ENCODE measurements around the gene AGTR1. TPM values are rescaled to one million over a fixed set of nuclear protein-coding genes. Genes with fewer than 3 reads are reported as not detected.
"Not testable (repeated sequence)": the region's sequence is repeated elsewhere in the genome, so short reads cannot be mapped to it uniquely, and the experiment has no call there.

AGTR1 gene
- polyA plus RNA-seq, 2 of the 4 experiments (the other 2 are of a cell fraction): 0.92 to 3.1 TPM

DNA sequence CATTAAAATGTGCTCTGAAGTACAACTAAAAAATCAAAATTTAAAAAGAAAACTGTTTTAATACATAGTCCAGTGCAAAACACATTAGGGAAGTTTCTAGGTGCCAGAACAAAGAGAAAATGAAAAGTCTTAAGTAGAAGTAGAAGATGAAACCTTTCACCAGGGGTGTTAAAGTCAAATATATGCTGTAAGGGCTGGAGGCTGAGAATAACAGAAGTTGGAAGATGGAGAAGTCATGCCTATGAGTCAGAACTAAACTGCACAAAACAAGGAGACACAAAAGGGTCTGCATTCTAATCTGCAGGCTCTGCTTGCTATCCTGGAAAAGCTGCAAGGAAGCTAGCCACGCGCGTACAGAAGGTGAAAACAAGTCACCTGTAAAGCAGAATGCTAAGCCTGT is 81.2 kb downstream of the AGTR1 start:
- ChIA-PET CTCF (interaction anchor here (0.6 kb wide), 1 partner anchor 13 kb away, joined by 3 read pairs; no protein-coding TSS in a partner anchor), POLR2A (no interaction called here)
- TF ChIP-seq FOXS1 (CRISPR knock-in tag; IDR thresholded peaks at IDR 0.05): no peak
- TF ChIP-seq CBX8 (IDR thresholded peaks at IDR 0.05): no peak
- TF ChIP-seq POLR2AphosphoS2 (conservative IDR thresholded peaks at IDR 0.05; ENCODE audit: low read length): no peak
- no peak for TF ChIP-seq ZC3H11A (IDR thresholded peaks at IDR 0.05)
- no peak for TF ChIP-seq JUNB (IDR thresholded peaks at IDR 0.05)
- no peak for TF ChIP-seq ZNF302 (CRISPR knock-in tag; IDR thresholded peaks at IDR 0.05)
- no peak for TF ChIP-seq CHD4 (IDR thresholded peaks at IDR 0.05; ENCODE audit: borderline replicate concordance)
- TF ChIP-seq FOSB (CRISPR knock-in tag; IDR thresholded peaks at IDR 0.05): no peak
- TF ChIP-seq JUN (IDR thresholded peaks at IDR 0.05): no peak
- TF ChIP-seq SREBF2 (IDR thresholded peaks at IDR 0.05): no peak
- no peak for TF ChIP-seq HEYL (CRISPR knock-in tag; IDR thresholded peaks at IDR 0.05)
- TF ChIP-seq, protein P1, sequence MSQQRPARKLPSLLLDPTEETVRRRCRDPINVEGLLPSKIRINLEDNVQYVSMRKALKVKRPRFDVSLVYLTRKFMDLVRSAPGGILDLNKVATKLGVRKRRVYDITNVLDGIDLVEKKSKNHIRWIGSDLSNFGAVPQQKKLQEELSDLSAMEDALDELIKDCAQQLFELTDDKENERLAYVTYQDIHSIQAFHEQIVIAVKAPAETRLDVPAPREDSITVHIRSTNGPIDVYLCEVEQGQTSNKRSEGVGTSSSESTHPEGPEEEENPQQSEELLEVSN (IDR thresholded peaks at IDR 0.05; ENCODE audit: borderline replicate concordance, low read depth): no peak
- H3K4me2 ChIP-seq: no peak overlapping the region
- no peaks in the 10 kb centered on the region for H3K4me1 ChIP-seq
- 88% methylated on average over 3 of the region's 3 CpGs for WGBS (ENCODE audit: missing lambda C conversion rate)
- H3K27ac ChIP-seq: no peak overlapping the region
- ATAC-seq (no peak), DNase-seq (ENCODE audit: low read depth in 1 of 2, low spot score in 1 of 2) (no peak), FAIRE-seq (no peak)
- H3K4me3 ChIP-seq: no peak overlapping the region
- no peaks in the 10 kb centered on the region for H3K9me3 ChIP-seq

DNA sequence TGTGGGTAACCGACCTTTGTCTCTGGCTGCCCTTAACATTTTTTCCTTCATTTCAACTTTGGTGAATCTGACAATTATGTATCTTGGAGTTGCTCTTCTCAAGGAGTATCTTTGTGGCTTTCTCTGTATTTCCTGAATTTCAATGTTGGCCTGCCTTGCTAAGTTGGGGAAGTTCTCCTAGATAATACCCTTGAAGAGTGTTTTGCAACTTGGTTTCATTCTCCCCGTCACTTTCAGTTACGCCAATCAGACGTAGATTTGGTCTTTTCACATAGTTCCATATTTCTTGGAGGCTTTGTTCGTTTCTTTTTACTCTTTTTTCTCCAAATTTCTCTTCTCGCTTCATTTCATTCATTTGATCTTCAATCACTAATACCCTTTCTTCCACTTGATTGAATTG is 87.3 kb downstream of the AGTR1 start:
- H3K9me3 ChIP-seq; H3K4me2 ChIP-seq; ATAC-seq; H3K4me1 ChIP-seq; POLR2A ChIA-PET; H3K4me3 ChIP-seq; H3K27ac ChIP-seq; DNase-seq (ENCODE audit: low read depth in 1 of 2, low spot score in 1 of 2); FAIRE-seq; CTCF ChIA-PET: not testable (repeated sequence)
- WGBS (ENCODE audit: missing lambda C conversion rate): 63% methylated on average over 6 of the region's 6 CpGs

DNA sequence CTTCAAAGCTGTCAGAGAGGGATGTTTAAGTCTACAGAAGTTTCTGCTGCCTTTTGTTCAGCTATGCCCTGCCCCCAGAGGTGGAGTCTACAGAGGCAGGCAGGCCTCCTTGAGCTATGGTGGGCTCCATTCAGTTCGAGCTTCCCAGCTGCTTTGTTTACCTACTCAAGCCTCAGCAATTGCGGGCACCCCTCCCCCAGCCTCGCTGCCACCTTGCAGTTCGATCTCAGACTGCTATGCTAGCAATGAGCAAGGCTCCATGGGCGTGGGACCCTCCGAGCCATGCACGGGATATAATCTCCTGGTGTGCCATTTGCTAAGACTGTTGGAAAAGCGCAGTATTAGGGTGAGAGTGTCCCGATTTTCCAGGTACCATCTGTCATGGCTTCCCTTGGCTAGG is 88.5 kb downstream of the AGTR1 start:
- H3K4me1 ChIP-seq; ATAC-seq; FAIRE-seq; H3K9me3 ChIP-seq; DNase-seq (ENCODE audit: low read depth in 1 of 2, low spot score in 1 of 2); POLR2A ChIA-PET; H3K4me3 ChIP-seq; H3K4me2 ChIP-seq; CTCF ChIA-PET; H3K27ac ChIP-seq: not testable (repeated sequence)
- 18% methylated on average over 4 of the region's 9 CpGs for WGBS (ENCODE audit: missing lambda C conversion rate)

DNA sequence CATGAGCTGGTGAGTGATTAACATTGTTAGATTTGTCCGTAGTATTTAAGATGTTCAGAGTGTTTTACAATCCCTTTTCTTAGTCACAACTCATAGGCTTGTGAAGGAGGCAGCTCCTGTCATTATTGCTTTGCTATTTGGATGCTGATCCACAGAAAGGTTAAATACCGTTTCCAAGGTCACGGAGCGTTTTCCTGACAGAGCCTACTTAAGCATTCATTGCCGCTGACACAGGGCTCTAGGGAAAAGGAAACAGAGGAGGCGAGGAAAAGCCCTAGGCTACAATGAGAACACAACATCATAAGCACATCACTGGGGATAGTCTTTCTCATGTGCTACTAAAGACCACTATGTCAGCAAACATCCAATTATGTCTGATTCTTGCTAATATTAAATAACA is 91.4 kb downstream of the AGTR1 start:
- DNase-seq (ENCODE audit: low read depth in 1 of 2, low spot score in 1 of 2) (no peak), ATAC-seq (no peak), FAIRE-seq (no peak)
- no peak overlapping the region for H3K4me3 ChIP-seq
- POLR2A ChIA-PET: no interaction called here
- WGBS (ENCODE audit: missing lambda C conversion rate): 52% methylated on average over 6 of the region's 6 CpGs
- no peak overlapping the region for H3K27ac ChIP-seq
- CTCF ChIA-PET: no interaction called here
- no peaks in the 10 kb centered on the region for H3K9me3 ChIP-seq
- H3K4me1 ChIP-seq: peaks cover 2% of the 10 kb centered on the region; the same call in 1 of the 3 replicates
- no peak overlapping the region for H3K4me2 ChIP-seq
- no peak for TF ChIP-seq CHD4 (IDR thresholded peaks at IDR 0.05; ENCODE audit: borderline replicate concordance)
- TF ChIP-seq SMC3 (IDR thresholded peaks at IDR 0.05): no peak
- TF ChIP-seq RFX5 (IDR thresholded peaks at IDR 0.05): no peak

DNA sequence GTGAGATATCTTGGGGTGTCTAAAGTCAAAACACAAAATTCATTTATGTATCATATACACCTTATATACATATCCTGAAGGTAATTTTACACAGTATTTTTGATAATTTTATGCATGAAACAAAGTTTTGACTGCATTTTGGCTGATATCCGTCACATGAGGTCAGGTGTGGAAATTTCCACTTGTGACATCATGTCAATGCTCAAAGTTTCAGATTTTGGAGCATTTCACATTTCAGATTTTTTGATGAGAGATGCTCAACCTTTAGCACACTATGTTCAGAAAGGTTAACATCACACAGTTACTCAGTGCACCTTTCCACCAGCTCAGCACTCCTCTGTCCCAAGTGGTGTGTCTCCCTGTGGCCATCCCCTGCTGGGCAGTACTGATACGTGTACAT is 92.2 kb downstream of the AGTR1 start:
- DNase-seq (ENCODE audit: low read depth in 1 of 2, low spot score in 1 of 2) (no peak), ATAC-seq (no peak), FAIRE-seq (no peak)
- Histone ChIP-seq H3K4me3 (no peak overlapping the region), H3K4me2 (no peak overlapping the region), H3K4me1 (peaks cover 5% of the 10 kb centered on the region; the same call in 1 of the 3 replicates), H3K27ac (no peak overlapping the region), H3K9me3 (no peaks in the 10 kb centered on the region)
- ChIA-PET POLR2A (no interaction called here), CTCF (no interaction called here)
- 48% methylated on average over 2 of the region's 2 CpGs for WGBS (ENCODE audit: missing lambda C conversion rate)
- no peak for TF ChIP-seq EHMT2 (IDR thresholded peaks at IDR 0.05; ENCODE audit: low read depth)
- no peak for TF ChIP-seq RARB (CRISPR knock-in tag; IDR thresholded peaks at IDR 0.05)
- no peak for TF ChIP-seq NFE2L2 (conservative IDR thresholded peaks at IDR 0.05; ENCODE audit: low read length)
